IMR-90 (cell line): Measurements from ENCODE around the gene NUDT3. TPM values are rescaled to one million over a fixed set of nuclear protein-coding genes. Genes with fewer than 3 reads are reported as not detected.

ENCODE experiments used
- ATAC-seq: fragments of 200-7000 bp; cut with Tn5 transposase; 2 replicates; pipeline ENCODE4 v1.9.1; 2020; ENCODE audit warnings: low read depth, mild to moderate bottlenecking, moderate library complexity
- BruUV-seq: library from RNA; stranded (reverse); fragments of 400-500 nt; replicated peaks from 2 replicates; lab custom pipeline; 2021; lab: Mats Ljungman, UMichigan
- CTCF ChIA-PET: fragments of 300-600 bp; formaldehyde crosslinking; extraction: SDS; loops from one replicate; lab custom pipeline; 2021; ENCODE audit warnings: antibody characterized with exemption; lab: Yijun Ruan, JAX
- POLR2A ChIA-PET: fragments of 300-600 bp; sonication (Branson Sonifier 250); formaldehyde crosslinking; loops from one replicate; lab custom pipeline; 2022; ENCODE audit warnings: antibody characterized with exemption; ENCODE audit not compliant: unreplicated experiment; lab: Charles Lee
- DNase-seq: peaks from one replicate; pipeline ENCODE4 v3.0.0; 2013
- H2AFZ ChIP-seq: replicated peaks from 2 replicates; pipeline ENCODE3; 2013; ENCODE audit warnings: low read length, mild to moderate bottlenecking; ENCODE audit not compliant: poor library complexity
- H2AK5ac ChIP-seq: 2 replicates; pipeline ENCODE4 v1.6.1; 2013; ENCODE audit warnings: low read depth, low read length, inconsistent platforms
- H2AK9ac ChIP-seq: replicated peaks from 2 replicates; pipeline ENCODE3; 2013; ENCODE audit warnings: mild to moderate bottlenecking, low read depth, low read length, moderate library complexity; ENCODE audit not compliant: poor library complexity
- H2BK120ac ChIP-seq: 2 replicates; pipeline ENCODE4 v1.6.1; 2013; ENCODE audit warnings: low read depth, low read length, inconsistent platforms
- H2BK15ac ChIP-seq: 3 replicates; pipeline ENCODE4 v1.6.1; 2013; ENCODE audit warnings: low read depth, low read length, inconsistent platforms
- H2BK20ac ChIP-seq: 2 replicates; pipeline ENCODE4 v1.6.1; 2013; ENCODE audit warnings: low read depth, mild to moderate bottlenecking, inconsistent platforms, low read length, moderate library complexity
- H2BK5ac ChIP-seq: 2 replicates; pipeline ENCODE4 v1.6.1; 2013; ENCODE audit warnings: mild to moderate bottlenecking, low read depth, low read length, inconsistent platforms; ENCODE audit not compliant: poor library complexity, severe bottlenecking
- H3K14ac ChIP-seq: replicated peaks from 2 replicates; pipeline ENCODE4 v1.6.1; 2013; ENCODE audit warnings: low read depth, low read length, inconsistent platforms
- H3K18ac ChIP-seq: 2 replicates; pipeline ENCODE4 v1.6.1; 2013; ENCODE audit warnings: low read depth, low read length, control low read depth
- H3K23ac ChIP-seq: 2 replicates; pipeline ENCODE4 v1.6.1; 2013; ENCODE audit warnings: low read depth, low read length, inconsistent platforms
- H3K27ac ChIP-seq: 2 replicates; pipeline ENCODE4 v1.5.1; 2013; ENCODE audit warnings: mild to moderate bottlenecking, control low read depth, low read length; ENCODE audit not compliant: insufficient read depth
- H3K27me3 ChIP-seq: 2 replicates; pipeline ENCODE4 v1.6.1; 2013; ENCODE audit warnings: low read length; ENCODE audit not compliant: control insufficient read depth, insufficient read depth
- H3K36me3 ChIP-seq: 2 replicates; pipeline ENCODE4 v1.6.1; 2013; ENCODE audit warnings: low read length, mixed read lengths; ENCODE audit not compliant: control insufficient read depth, insufficient read depth
- H3K4ac ChIP-seq: 2 replicates; pipeline ENCODE4 v1.6.1; 2013; ENCODE audit warnings: low read depth, low read length, inconsistent platforms
- H3K4me1 ChIP-seq: 2 replicates; pipeline ENCODE4 v1.6.1; 2013; ENCODE audit warnings: low read length, mixed read lengths; ENCODE audit not compliant: control insufficient read depth, insufficient read depth
- H3K4me2 ChIP-seq: 2 replicates; pipeline ENCODE4 v1.6.1; 2013; ENCODE audit warnings: low read depth, mild to moderate bottlenecking, control low read depth, low read length, moderate library complexity
- H3K4me3 ChIP-seq: 2 replicates; pipeline ENCODE4 v1.5.1; 2013; ENCODE audit warnings: low read depth, mild to moderate bottlenecking, control low read depth, low read length, moderate library complexity; ENCODE audit not compliant: insufficient read depth
- H3K56ac ChIP-seq: 2 replicates; pipeline ENCODE4 v1.6.1; 2013; ENCODE audit warnings: low read length, inconsistent platforms; ENCODE audit not compliant: insufficient read depth; ENCODE audit errors: extremely low read depth
- H3K79me1 ChIP-seq, 2 experiments: 2 replicates each; pipeline ENCODE4 v1.6.1; 2013; ENCODE audit warnings: low read length in 2 of 2, inconsistent platforms in 1 of 2, low read depth in 1 of 2
- H3K9ac ChIP-seq: 2 replicates; pipeline ENCODE4 v1.6.1; 2013; ENCODE audit warnings: low read depth, low read length, control low read depth
- H3K9me1 ChIP-seq: 2 replicates; pipeline ENCODE4 v1.6.1; 2013; ENCODE audit warnings: low read length, inconsistent platforms; ENCODE audit not compliant: insufficient read depth
- H3K9me3 ChIP-seq: 2 replicates; pipeline ENCODE4 v1.6.1; 2013; ENCODE audit warnings: low read length; ENCODE audit not compliant: control insufficient read depth, insufficient read depth
- H4K20me1 ChIP-seq: 2 replicates; pipeline ENCODE4 v1.6.1; 2013; ENCODE audit warnings: low read length, inconsistent platforms; ENCODE audit not compliant: insufficient read depth
- H4K5ac ChIP-seq: 2 replicates; pipeline ENCODE4 v1.6.1; 2013; ENCODE audit warnings: mild to moderate bottlenecking, low read depth, low read length, control low read depth
- H4K8ac ChIP-seq, 2 experiments: 2 replicates each; pipeline ENCODE4 v1.6.1; 2013; ENCODE audit warnings: low read depth in 2 of 2, low read length in 2 of 2, control low read depth in 1 of 2, inconsistent platforms in 1 of 2
- H4K91ac ChIP-seq: 2 replicates; pipeline ENCODE4 v1.6.1; 2013; ENCODE audit warnings: low read depth, low read length, inconsistent platforms; ENCODE audit not compliant: insufficient read depth
- BHLHE40 ChIP-seq: fragments of 150-350 bp; IDR thresholded peaks from 2 replicates; pipeline ENCODE4 v1.6.1; 2016; ENCODE audit warnings: mild to moderate bottlenecking, low read depth, low read length
- CEBPB ChIP-seq: IDR thresholded peaks from 2 replicates; pipeline ENCODE4 v1.6.1; 2012; ENCODE audit warnings: low read depth, low read length, improper control_type of control experiment
- CHD1 ChIP-seq: IDR thresholded peaks from 2 replicates; pipeline ENCODE4 v1.6.1; 2012; ENCODE audit warnings: low read depth, low read length, improper control_type of control experiment
- CTCF ChIP-seq: conservative IDR thresholded peaks from 2 replicates; pipeline ENCODE4 v1.5.1; 2012; ENCODE audit warnings: mild to moderate bottlenecking, low read depth, low read length, improper control_type of control experiment
- ELK1 ChIP-seq: fragments of 150-350 bp; IDR thresholded peaks from 2 replicates; pipeline ENCODE4 v1.6.1; 2016; ENCODE audit warnings: low read depth, mild to moderate bottlenecking, low read length, moderate library complexity, borderline replicate concordance
- FOS ChIP-seq: fragments of 150-350 bp; IDR thresholded peaks from 2 replicates; pipeline ENCODE4 v1.6.1; 2016; ENCODE audit warnings: low read depth, low read length
- MAFK ChIP-seq: IDR thresholded peaks from 2 replicates; pipeline ENCODE4 v1.6.1; 2012; ENCODE audit warnings: low read depth, low read length, improper control_type of control experiment
- MAZ ChIP-seq: IDR thresholded peaks from 2 replicates; pipeline ENCODE4 v1.6.1; 2012; ENCODE audit warnings: low read depth, mild to moderate bottlenecking, low read length, improper control_type of control experiment, moderate library complexity, borderline replicate concordance
- MXI1 ChIP-seq: IDR thresholded peaks from 2 replicates; pipeline ENCODE4 v1.6.1; 2012; ENCODE audit warnings: low read depth, mild to moderate bottlenecking, low read length, moderate library complexity, borderline replicate concordance
- NFE2L2 ChIP-seq: fragments of 150-350 bp; IDR thresholded peaks from 2 replicates; pipeline ENCODE4 v1.6.1; 2016; ENCODE audit warnings: low read depth, mild to moderate bottlenecking, low read length
- POLR2A ChIP-seq: IDR thresholded peaks from 2 replicates; pipeline ENCODE4 v1.6.1; 2012; ENCODE audit warnings: mild to moderate bottlenecking, low read depth, low read length
- RAD21 ChIP-seq: IDR thresholded peaks from 2 replicates; pipeline ENCODE4 v1.6.1; 2012; ENCODE audit warnings: low read length, improper control_type of control experiment
- RCOR1 ChIP-seq: IDR thresholded peaks from 2 replicates; pipeline ENCODE4 v1.6.1; 2012; ENCODE audit warnings: mild to moderate bottlenecking, low read length, improper control_type of control experiment; ENCODE audit not compliant: insufficient replicate concordance
- RFX5 ChIP-seq: IDR thresholded peaks from 2 replicates; pipeline ENCODE4 v1.8.0; 2012; ENCODE audit warnings: low read depth, mild to moderate bottlenecking, low read length, moderate library complexity
- SMC3 ChIP-seq: fragments of 150-350 bp; IDR thresholded peaks from 2 replicates; pipeline ENCODE4 v1.6.1; 2016; ENCODE audit warnings: low read depth, mild to moderate bottlenecking, antibody characterized with exemption, low read length, moderate library complexity
- WGBS, 2 experiments: methylation state at CpG; one replicate each; pipeline versions ENCODE4 v1.1.5 to v1.1.7; 2013; ENCODE audit warnings: missing lambda C conversion rate in 2 of 2; ENCODE audit not compliant: insufficient read length in 1 of 2; ENCODE audit errors: extremely low coverage in 2 of 2; 5-methylcytosine and 5-hydroxymethylcytosine counted together
- dilution Hi-C: fragments of 300-500 bp; cut with HindIII; formaldehyde crosslinking; loops from one replicate; pipeline ENCODE4 v1.14.3; 2018; ENCODE audit warnings: low sequenced_read_pairs; ENCODE audit not compliant: unreplicated experiment
- in situ Hi-C: fragments of 300-500 bp; cut with MboI; formaldehyde crosslinking; loops from 3 replicates; pipeline ENCODE4 v1.14.3; 2019; ENCODE audit warnings: low sequenced_read_pairs, inconsistent platforms, mixed read lengths
- intact Hi-C: fragments of 100-400 bp; cut with micrococcal nuclease; formaldehyde crosslinking; loops from 2 replicates; pipeline ENCODE4 v1.10.0; 2022
- polyA plus RNA-seq, 3 experiments: library from polyadenylated mRNA; depleted of rRNA; stranded (reverse); fragments of >200 nt; gene quantifications; 2 replicates each; pipeline ENCODE4 v1.2.3, GENCODE V29; 2012; ENCODE audit warnings: low replicate concordance in 1 of 3
- total RNA-seq: library from RNA; depleted of rRNA; stranded (reverse); fragments of >200 nt; gene quantifications from 2 replicates; pipeline ENCODE4 v1.2.3, GENCODE V29; 2012
- TF ChIP-seq, protein P1 (sequence below): fragments of 150-350 bp; IDR thresholded peaks from 2 replicates; pipeline ENCODE4 v1.6.1; 2017; ENCODE audit warnings: mild to moderate bottlenecking, antibody characterized with exemption, low read length, low read depth

Gene NUDT3
- total and polyA plus RNA-seq, 2 of the 4 experiments (the other 2 are of a cell fraction), result 10.1 to 17.2 TPM

DNA sequence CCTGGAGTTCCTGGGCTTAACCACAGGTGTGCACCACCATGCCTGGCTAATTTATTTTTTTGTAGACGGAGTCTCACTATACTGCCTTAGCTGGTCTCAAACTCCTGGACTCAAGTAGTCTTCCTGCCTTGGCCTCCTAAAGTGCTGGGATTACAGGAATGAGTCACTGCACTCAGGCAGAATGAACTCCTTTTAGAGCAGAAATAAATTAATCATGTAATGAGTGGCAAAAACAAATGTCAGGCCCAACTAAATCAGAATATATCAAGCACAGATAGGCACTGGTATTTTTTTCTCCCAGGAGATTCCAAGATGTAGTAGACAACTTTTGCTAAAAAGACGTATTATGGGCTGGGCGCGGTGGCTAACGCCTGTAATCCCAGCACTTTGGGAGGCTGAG, 30.8 kb upstream of the NUDT3 start:
- Histone ChIP-seq H3K9me1 (no peaks in the 10 kb centered on the region), H3K23ac (no peak overlapping the region), H2AFZ (no peak overlapping the region), H4K20me1 (peaks cover 52% of the 10 kb centered on the region), H4K91ac (no peak overlapping the region), H3K36me3 (peaks cover 53% of the 10 kb centered on the region), H2BK15ac (no peak overlapping the region), H3K4me2 (no peak overlapping the region), H3K9ac (no peak overlapping the region), H2AK5ac (no peak overlapping the region), H3K27ac (no peak overlapping the region), H2BK20ac (no peak overlapping the region), H2BK120ac (no peak overlapping the region), H3K9me3 (no peaks in the 10 kb centered on the region), H3K56ac (no peak overlapping the region), H3K4me1 (peaks cover 2% of the 10 kb centered on the region), H2AK9ac (no peak overlapping the region), H3K4ac (no peak overlapping the region), H3K4me3 (no peak overlapping the region), H4K8ac (no peak overlapping the region), H2BK5ac (no peak overlapping the region), H4K5ac (no peak overlapping the region), H3K79me1 (peaks cover 40 to 61% of the 10 kb centered on the region in 2 experiments), H3K18ac (no peak overlapping the region), H3K27me3 (no peaks in the 10 kb centered on the region), H3K14ac (no peak overlapping the region)
- DNase-seq (peak; percentile 54), ATAC-seq (no peak)
- ChIA-PET CTCF (no interaction called here), POLR2A (no interaction called here)
- TF ChIP-seq, protein P1, sequence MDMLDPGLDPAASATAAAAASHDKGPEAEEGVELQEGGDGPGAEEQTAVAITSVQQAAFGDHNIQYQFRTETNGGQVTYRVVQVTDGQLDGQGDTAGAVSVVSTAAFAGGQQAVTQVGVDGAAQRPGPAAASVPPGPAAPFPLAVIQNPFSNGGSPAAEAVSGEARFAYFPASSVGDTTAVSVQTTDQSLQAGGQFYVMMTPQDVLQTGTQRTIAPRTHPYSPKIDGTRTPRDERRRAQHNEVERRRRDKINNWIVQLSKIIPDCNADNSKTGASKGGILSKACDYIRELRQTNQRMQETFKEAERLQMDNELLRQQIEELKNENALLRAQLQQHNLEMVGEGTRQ, result no peak
- TF ChIP-seq CHD1, result no peak
- no peak for TF ChIP-seq MAZ
- no peak for TF ChIP-seq CEBPB
- no peak for TF ChIP-seq BHLHE40
- no peak for TF ChIP-seq RFX5
- no peak for TF ChIP-seq MXI1
- no peak for TF ChIP-seq MAFK
- TF ChIP-seq NFE2L2, result no peak
- no peak for TF ChIP-seq FOS
- no peak for TF ChIP-seq CTCF
- no peak for TF ChIP-seq RCOR1
- TF ChIP-seq SMC3, result no peak
- no peak for TF ChIP-seq RAD21
- TF ChIP-seq POLR2A, result no peak
- no peak for TF ChIP-seq ELK1
- dilution Hi-C loops, result no loop called here
- 100% methylated on average over 1 of the region's 5 CpGs; no CpG with 5 or more reads in 1 of the 2 experiments for WGBS, 2 experiments
- no TSS peak for BruUV-seq
- in situ Hi-C loops, result loop anchor here (10.0 kb wide), 1 partner anchor 182 kb away; no protein-coding TSS in a partner anchor
- intact Hi-C loops, result no loop called here
